Mononuclear cell (primary cell): ENCODE data around the gene CATSPERZ. TPM values are rescaled to one million over a fixed set of nuclear protein-coding genes. Genes with fewer than 3 reads are reported as not detected.

ENCODE experiments used
- total RNA-seq: library from RNA; depleted of rRNA; stranded (reverse); fragments of >200 nt; gene quantifications from one replicate; pipeline ENCODE4 v1.2.3, GENCODE V29; 2012

The CATSPERZ gene
- total RNA-seq, 1 donor, result not detected

Other genes starting within 250 kb of the CATSPERZ start
- 4.0 TPM for gene MACROD1, start 134.2 kb upstream of the CATSPERZ start, total RNA-seq
- 36.8 TPM for gene STIP1, start 114.2 kb upstream of the CATSPERZ start, total RNA-seq
- 105 TPM for gene FERMT3, start 93.6 kb upstream of the CATSPERZ start, total RNA-seq
- 5.2 TPM for gene TRPT1, start 74.2 kb upstream of the CATSPERZ start, total RNA-seq
- 19.4 TPM for gene NUDT22, start 74.1 kb upstream of the CATSPERZ start, total RNA-seq
- 13.1 TPM for gene DNAJC4, start 69.8 kb upstream of the CATSPERZ start, total RNA-seq
- 9.1 TPM for gene VEGFB, start 65.8 kb upstream of the CATSPERZ start, total RNA-seq
- 8.1 TPM for gene FKBP2, start 59.3 kb upstream of the CATSPERZ start, total RNA-seq
- 26.4 TPM for gene PPP1R14B, start 53.4 kb upstream of the CATSPERZ start, total RNA-seq
- gene PLCB3, start 48.8 kb upstream of the CATSPERZ start, total RNA-seq, result 3.7 TPM
- 26.7 TPM for gene BAD, start 15.7 kb upstream of the CATSPERZ start, total RNA-seq
- gene GPR137, start 14.5 kb upstream of the CATSPERZ start, total RNA-seq, result 13.9 TPM
- not detected for gene KCNK4, start 9.1 kb upstream of the CATSPERZ start, total RNA-seq
- 8.5 TPM for gene ESRRA, start 5.2 kb downstream of the CATSPERZ start, total RNA-seq
- 62.1 TPM for gene TRMT112, start 17.2 kb downstream of the CATSPERZ start, total RNA-seq
- gene PRDX5, start 17.8 kb downstream of the CATSPERZ start, total RNA-seq, result 42.5 TPM
- gene CCDC88B, start 39.8 kb downstream of the CATSPERZ start, total RNA-seq, result 42.7 TPM
- 23.5 TPM for gene RPS6KA4, start 58.8 kb downstream of the CATSPERZ start, total RNA-seq